Fibroblast of the conjunctiva (primary cell): ENCODE measurements around the gene B2M.
"Not testable (repeated sequence)": the region's sequence is repeated elsewhere in the genome, so short reads cannot be mapped to it uniquely, and the experiment has no call there.

Experiments
- DNase-seq: peaks from one replicate; pipeline ENCODE4 v3.0.0-alpha.2; 2010; ENCODE audit warnings: low read depth

Gene B2M

DNA sequence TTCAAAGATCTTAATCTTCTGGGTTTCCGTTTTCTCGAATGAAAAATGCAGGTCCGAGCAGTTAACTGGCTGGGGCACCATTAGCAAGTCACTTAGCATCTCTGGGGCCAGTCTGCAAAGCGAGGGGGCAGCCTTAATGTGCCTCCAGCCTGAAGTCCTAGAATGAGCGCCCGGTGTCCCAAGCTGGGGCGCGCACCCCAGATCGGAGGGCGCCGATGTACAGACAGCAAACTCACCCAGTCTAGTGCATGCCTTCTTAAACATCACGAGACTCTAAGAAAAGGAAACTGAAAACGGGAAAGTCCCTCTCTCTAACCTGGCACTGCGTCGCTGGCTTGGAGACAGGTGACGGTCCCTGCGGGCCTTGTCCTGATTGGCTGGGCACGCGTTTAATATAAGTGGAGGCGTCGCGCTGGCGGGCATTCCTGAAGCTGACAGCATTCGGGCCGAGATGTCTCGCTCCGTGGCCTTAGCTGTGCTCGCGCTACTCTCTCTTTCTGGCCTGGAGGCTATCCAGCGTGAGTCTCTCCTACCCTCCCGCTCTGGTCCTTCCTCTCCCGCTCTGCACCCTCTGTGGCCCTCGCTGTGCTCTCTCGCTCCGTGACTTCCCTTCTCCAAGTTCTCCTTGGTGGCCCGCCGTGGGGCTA, at the start of gene B2M, which contains the start of gene PATL2:
Gene B2M, plus strand, starts transcription at position 422 of the 647 bp plus-strand sequence. Its CDS starts 30 bp downstream, at position 452.
Gene PATL2, minus strand, starts transcription at position 228 of the 647 bp plus-strand sequence. CDS start 34,833 bp downstream, outside the sequence.
- peak; percentile 95 for DNase-seq

DNA sequence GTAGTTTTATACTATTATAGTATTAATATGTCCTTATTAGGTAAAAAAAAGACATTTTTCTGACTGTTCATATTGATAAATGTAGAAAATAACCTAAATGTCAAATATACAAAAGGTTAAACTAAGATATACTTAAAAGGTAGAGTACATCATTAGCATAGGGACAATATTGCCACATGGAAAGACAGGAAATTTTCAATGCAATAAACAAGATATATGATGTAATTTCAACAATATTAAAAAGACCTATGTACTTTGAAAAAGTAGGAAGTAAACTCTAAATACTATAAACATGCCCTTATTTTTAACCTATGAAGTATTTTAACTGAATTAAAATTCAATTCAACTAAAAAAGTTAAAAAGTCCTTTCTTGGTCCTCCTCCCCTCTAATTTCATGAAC, 49.7 kb upstream of the B2M start:
- DNase-seq = no peak

DNA sequence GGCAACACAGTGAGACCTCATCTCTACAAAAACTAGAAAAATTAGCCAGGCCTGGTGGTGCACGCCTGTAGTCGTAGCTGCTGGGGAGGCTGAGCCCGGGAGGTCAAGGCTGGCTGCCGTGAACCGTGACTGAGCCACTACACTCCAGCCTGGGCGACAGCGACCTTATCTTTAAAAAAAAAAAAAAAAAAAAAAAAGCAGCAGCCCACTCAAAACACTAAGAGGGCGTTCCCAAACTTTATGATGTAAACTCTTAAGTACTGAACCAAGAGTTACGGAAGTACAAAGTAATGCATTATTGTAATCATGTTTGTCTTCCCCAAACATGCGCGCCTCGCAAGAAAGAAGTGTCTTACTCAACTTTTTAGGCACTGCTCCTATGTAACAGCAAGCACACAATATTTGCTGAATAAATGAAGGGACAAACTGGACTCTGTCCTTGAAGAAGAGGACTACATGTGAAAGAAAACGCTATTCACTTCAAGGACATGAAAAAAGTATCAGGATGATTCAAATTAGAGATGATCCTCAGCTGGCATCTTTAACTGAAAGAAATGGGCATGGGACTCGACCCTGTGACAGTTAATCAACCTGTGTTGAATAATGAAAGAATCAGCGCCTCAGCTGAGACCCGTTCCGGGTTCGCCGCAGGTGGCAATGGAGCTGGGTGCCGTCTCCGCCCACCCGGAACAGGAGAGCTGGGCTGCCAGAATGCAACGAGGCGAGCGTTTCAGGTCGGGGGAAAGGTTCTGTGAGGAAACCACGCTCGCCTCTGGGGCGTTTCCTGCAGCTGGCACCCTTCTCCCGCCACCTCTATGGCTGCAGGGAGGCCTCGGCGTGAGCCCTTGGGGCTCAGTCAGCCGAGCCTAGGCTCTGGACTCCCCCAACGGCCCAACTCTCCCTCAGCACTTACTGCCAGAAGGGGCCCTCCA, 48.6 kb upstream of the B2M start:
- peak; percentile 26 for DNase-seq

DNA sequence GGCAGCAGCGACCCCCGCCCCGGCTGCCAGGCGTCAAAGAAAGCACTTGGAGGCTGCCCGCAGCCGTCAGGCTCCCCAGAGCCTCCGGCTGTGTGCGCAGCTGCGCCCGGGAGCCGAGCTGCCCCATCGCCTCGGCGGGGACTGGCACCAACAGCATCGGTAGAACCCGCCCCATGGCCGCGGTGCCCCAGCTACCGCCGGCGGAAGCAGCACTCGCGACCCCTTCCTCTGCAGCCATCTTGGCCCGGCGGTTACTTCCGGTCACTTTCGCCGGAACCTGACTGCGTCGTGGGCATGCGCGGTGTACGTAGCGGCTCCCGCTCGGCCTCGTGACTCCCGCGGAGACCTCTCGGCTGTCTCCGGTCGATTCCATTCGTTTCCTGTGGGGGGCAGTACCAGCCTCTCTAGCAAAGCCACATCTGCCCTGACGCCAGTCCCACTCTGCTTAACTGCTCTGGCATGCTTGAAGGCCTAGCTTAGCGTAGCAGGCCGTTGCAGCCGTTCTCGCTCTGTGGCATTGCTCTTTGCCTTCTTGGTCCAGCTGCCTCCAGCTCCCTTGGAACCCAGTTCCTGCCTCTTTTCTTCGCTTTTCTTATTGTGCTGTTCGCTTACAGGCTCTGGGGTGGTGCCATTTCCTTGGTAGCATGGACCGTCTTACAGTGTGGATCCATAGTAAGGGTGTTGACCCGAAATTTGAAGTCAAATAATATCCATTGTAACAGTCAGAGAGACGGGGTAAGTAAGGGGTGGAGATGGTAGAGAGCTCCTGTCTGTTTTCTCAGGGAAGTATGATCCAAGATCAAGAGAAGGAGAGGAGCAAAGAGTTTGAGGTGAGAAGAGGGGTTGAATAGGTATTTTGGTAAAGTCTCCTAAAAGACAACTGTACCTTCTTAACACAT, 47.7 kb upstream of the B2M start, which contains the start of gene SPG11:
Gene SPG11, minus strand, starts transcription at position 253 of the 899 bp plus-strand sequence. Its CDS starts 15 bp downstream, at position 238.
- DNase-seq = peak; percentile 97

DNA sequence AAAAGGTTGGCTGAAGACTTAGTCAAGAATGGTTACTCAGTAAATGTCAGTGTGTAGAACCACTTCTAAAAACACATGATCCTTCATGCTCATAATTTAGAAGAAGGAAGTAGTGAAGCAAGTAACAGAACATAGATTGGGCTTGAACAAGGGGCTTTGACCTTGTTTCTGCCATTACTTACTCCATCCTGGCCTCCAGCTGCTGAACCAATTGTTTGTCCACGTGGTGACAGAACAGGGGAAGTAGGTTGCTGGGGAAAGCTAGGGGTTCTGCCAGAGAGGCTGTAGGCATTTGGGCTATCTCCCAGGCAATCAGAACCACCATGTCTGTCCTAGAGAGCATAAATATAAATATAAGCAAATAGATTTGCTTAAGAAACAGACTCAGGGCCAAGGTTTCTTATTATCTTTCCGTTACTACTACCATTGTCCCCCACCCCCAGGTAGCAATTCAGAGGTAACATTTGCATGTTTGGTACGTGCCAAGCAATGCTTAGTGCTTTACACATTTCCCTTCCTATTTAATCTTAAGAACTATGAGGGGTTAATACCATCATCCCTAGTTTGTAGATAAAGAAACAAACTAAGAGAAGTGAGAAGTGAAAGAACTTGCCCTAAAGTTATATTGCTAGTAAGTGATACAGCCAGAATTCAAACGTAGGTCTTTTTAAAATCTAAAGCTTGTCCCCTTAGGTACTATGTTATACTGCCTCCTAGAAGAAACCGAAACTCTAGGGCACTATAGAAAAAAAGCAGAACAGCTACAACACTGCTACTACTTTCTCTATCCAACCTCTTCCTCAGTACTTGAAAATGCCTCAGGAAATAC, 44.9 kb upstream of the B2M start:
- DNase-seq = no peak

DNA sequence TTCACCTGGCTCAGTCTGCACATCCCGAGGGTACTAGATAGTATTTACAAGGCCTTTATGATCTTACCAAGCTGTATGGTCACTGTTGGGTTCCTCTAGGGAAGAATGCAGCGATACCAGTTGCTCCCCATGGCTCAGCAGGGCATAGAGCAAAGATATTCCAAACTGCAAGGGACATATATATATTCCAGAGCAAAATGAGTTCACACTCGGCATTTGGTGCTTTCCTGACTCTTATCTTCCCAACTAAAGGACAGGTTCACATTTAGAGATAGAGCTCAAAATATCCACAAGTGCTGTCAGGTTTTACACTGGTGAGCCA, 44.3 kb upstream of the B2M start:
- no peak for DNase-seq

DNA sequence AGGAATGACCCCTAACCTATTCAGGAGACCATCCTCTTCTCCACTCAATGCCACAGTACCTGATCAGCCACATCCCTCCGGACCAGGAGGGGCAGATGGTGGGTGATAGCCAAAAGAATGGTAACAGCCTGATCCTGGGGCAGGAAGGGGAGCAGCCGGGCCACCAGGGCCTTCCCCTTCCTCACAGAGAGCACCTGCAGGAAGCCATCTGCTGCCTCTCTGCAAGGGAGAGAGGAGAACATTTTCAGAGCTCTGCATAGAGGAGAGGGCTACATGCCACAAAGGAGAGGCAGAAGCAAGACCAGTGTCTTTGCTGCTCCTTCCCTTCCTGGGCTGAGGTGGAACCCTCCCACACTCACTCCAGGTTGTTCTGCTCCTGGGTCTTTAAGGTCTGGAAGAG, 42.4 kb upstream of the B2M start:
- no peak for DNase-seq

DNA sequence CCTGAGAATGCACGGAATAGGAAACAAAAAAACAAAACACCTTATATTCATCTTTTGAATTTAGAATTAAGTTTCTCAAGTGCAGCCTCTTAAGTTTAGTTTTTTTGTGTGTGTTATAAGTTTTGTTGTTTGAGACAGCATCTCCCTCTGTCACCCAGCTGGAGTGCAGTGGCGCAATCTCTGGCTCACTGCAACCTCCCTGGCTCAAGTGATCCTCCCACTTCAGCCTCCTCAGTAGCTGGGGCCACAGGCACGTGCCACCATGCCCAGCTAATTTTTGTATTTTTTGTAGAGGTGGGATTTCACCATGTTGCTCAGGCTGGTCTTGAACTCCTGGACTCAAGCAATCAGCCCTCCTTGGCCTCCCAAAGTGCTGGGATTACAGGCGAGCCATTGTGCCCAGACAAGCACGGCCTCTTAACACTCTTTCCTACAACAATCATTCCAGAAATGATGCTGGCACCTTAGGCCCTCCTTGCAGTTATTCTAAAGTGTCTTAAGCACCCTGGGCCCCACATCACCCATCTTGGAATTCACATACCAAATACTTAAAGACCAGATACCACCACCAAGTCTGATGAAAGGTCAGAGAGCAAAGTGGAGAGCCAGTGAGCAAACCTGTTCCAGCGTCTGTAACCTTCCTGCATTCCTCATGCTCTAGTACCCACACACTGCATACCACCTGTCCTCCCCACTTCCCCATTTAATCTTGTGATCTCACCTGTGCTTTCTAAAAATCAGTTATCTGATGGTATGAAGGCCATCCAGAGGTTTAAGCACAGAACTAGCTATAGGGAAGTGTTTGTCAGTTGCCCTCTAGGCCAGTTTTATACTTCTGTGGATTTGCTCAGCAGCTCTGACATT, 41.0 kb upstream of the B2M start:
- DNase-seq = no peak

DNA sequence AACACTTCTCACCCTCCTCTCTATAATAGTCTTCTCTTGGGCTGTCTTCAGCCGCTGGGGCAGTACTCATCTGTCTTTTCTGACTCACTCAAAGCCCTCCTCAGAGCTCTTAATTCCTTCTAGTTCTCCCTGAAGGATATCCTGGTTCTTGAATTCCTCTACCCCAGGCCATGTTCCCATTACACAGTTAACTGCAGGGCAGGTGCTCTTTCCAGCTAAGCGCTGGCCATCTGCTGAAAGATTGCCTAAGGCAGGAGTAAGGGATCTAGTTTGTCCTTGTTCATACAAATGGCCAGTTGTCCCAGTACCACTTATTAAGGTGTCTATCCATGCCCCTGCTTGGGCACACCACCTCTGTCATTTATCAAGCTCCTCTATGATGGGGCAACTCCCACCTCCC, 37.7 kb upstream of the B2M start:
- no peak for DNase-seq

DNA sequence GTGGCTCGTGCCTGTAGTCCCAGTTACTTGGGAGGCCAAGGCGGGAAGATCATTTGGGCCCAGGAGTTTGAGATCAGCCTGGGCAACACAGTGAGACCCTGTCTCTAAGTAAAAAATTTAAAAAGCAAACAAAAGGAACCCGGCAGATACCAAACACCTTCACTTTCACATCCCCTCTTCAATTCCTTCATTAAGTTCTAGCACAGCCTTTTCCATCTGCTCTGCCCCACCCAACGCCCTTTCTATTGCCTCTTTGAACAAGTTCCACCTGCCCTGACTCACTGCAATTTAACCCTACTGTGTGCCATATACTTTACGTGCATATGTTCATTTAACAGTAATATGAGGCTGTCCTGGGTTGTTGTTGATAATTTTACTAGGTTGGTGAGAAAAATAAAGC, 35.4 kb upstream of the B2M start:
- no peak for DNase-seq

DNA sequence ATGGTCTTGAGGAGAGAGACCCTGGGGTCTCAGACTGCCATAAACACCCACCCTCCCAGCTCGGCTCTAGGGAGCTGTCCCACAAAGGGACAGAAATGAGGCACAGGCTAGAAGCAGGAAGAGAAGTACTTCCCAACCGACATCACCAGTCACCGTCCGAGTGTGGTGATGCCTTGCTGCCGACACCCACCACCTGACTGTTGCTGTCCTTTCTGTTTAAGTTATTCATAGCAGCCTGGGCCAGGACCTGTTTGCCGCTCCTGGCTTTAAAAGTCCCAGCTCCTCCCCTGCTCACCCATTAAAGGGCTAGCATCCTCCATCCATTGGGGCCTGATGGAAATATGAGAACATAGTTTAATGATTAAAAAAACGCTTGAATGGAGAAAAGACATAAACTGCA, 34.6 kb upstream of the B2M start:
- DNase-seq = no peak

DNA sequence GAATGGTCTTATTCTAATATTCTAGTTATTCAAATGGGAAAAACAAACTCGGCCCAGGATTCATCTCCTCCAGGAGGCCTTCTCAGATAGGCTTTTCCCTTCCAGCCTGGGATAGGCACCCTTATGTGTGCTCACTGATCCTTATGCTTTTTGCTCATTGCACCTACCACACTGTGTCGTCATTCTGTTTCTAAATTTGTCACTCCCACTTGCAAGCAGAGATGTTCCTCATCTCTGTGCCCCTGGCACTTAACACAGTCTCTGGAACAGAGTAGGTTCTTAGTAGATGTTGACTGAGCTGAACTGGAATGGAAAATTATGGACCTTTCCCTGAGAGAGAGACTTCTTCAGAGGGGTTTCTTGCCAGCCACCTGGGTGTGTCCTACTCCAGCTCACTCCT, 29.1 kb upstream of the B2M start:
- DNase-seq = no peak

DNA sequence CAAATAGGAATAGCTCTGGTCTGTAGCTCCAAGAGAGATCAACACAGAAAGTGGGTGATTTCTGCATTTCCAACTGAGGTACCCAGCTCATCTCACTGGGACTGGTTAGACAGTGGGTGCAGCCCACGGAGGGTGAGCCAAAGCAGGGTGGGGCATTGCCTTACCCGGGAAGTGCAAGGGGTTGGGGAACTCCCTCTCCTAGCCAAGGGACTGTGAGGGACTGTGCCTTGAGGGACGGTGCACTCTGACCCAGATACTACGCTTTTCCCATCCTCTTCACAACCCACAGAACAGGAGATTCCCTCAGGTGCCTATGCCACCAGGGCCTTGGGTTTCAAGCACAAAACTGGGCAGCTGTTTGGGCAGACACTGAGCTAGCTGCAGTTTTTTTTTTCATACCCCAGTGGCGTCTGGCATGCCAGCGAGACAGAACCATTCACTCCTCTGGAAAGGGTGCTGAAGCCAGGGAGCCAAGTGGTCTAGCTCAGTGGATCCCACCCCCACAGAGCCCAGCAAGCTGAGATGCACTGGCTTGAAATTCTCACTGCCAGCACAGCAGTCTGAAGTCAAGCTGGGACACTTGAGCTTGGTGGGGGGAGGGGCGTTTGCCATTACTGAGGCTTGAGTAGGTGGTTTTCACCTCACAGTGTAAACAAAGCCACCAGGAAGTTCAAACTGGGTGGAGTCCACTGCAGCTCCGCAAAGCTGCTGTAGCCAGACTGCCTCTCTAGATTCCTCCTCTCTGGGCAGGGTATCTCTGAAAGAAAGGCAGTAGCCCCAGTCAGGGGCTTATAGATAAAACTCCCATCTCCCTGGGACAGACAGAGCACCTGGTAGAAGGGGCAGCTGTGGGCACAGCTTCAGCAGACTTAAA, 28.3 kb upstream of the B2M start:
- DNase-seq = not testable (repeated sequence)

DNA sequence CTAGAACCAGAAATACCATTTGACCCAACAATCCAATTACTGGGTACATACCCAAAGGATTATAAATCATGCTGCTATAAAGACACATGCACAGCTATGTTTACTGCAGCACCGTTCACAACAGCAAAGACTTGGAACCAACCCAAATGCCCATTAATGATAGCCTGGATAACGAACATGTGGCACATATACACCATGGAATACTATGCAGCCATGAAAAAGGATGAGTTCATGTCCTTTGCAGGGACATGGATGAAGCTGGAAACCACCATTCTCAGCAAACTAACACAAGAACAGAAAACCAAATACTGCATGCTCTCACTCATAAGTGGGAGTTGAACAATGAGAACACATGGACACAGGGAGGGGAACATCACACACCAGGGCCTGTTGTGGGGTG, 22.0 kb upstream of the B2M start:
- not testable (repeated sequence) for DNase-seq

DNA sequence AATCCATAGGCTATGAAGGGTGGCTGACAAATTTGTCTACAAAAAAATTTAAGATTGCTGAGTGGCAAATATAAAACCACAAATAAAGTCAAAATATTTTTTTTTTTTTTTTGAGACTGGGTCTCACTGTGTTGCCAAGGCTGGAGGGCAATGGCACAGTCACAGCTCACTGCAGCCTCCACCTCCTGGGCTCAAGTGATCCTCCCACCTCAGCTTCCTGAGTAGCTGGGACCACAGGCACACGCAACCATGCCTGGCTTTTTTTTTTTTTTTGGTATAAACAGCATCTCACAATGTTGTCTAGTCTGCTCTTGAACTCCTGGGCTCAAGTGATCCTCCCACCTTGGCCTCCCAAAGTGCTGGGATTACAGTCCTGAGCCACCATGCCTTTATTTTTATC, 21.1 kb upstream of the B2M start:
- DNase-seq = not testable (repeated sequence)

DNA sequence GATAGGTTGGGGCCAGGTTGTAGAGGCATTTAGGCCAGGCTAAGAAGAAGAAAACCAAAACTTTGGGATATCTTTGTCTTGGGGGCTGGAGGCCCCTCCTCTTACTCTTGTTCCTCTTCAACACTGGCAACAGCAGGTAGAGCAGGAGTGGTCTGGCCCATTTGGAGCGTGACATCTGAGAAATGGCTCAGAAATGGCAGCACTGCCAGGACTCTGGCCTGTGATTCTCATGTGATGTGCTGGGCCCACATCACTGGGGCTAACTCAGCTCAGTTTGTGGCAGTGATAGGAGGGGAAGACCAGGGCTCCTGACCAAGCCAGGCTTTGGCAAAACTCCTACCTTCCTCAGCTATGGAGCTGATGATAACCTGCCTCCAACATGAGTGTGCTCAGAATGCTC, 18.7 kb upstream of the B2M start:
- no peak for DNase-seq

DNA sequence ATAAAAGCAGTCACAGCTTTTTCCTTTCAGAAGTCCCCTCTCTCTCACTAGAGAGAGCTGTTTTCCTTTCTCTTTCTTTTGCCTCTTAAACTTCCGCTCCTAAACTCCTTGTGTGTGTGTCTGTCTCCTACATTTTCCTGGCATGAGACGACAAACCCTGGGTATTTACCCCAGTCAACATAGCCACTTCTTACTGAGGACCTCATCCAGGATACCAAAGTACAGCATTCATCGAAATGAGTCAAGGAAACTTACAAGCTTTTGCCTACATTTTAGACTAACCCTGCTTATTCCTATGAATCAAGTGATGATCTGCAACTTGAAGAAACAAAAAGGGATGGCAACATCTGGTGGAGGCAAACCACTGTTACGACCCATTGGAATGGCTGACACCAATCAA, 16.9 kb upstream of the B2M start:
- DNase-seq = no peak

DNA sequence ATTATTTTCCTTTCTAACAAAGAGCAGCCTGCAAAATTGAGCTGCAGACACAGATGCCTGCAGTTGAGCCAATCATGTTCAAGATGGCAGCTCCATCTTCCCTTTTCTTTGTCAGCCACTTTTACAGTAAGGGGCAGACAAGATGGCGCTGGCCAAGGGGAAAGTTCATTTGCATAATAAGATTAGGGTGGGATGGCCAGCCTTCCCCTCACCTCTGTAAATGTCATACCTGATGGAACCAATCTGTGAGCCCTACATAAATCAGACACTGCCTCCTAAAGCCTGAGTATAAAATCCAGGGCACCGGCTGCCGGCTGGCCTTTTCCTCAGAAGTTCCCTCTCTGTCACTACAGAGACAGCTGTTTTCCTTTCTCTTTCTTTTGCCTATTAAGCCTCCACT, 16.0 kb upstream of the B2M start:
- no peak for DNase-seq

DNA sequence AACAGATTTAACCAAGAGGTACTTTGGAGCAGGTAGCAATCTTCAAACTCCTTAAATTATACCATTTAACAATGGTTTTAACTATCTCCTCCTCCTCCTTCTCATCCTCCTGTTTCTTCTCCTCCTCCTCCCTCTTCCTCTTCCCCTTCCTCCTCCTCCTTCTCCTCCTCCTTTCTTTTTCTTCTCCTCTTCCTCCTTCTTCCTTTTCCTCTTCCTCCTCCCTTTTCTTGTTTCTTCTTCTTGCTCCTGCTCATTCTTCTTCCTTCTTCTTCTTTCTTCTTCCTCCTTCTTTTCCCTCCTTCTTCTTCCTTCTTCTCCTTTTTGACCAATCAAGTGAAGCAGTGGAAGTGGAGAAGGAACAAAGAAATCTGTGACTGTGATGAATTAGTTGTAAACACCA, 14.3 kb upstream of the B2M start:
- no peak for DNase-seq
